ENCODE results near the gene COX8A. TPM values are rescaled to one million over a fixed set of nuclear protein-coding genes. Genes with fewer than 3 reads are reported as not detected.

The COX8A gene
- total RNA-seq, 1 experiment from 2014 or later: 325 TPM

DNA sequence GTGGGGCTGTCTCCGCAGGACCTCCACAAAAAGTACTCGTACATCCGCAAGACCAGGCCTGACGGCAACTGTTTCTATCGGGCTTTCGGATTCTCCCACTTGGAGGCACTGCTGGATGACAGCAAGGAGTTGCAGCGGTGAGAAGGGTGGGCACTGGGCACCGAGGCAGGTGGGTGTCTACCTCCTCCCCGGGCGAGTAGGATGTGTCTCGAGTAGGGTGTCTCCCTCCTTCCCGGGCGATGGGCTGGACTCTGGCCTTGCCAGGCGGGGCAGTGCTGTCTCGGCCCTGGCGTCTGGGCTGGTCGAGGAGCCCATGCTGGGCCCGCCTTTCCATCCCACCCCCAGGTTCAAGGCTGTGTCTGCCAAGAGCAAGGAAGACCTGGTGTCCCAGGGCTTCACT is 22.1 kb downstream of the COX8A start:
- H3K9me3 Mint-ChIP-seq (ENCODE audit: low read depth, unreplicated experiment): no peaks in the 10 kb centered on the region
- CTCF ChIA-PET: no interaction called here
- no peaks in the 10 kb centered on the region for H3K27me3 Mint-ChIP-seq (ENCODE audit: unreplicated experiment)
- TF ChIP-seq, protein P1, sequence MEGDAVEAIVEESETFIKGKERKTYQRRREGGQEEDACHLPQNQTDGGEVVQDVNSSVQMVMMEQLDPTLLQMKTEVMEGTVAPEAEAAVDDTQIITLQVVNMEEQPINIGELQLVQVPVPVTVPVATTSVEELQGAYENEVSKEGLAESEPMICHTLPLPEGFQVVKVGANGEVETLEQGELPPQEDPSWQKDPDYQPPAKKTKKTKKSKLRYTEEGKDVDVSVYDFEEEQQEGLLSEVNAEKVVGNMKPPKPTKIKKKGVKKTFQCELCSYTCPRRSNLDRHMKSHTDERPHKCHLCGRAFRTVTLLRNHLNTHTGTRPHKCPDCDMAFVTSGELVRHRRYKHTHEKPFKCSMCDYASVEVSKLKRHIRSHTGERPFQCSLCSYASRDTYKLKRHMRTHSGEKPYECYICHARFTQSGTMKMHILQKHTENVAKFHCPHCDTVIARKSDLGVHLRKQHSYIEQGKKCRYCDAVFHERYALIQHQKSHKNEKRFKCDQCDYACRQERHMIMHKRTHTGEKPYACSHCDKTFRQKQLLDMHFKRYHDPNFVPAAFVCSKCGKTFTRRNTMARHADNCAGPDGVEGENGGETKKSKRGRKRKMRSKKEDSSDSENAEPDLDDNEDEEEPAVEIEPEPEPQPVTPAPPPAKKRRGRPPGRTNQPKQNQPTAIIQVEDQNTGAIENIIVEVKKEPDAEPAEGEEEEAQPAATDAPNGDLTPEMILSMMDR (IDR thresholded peaks at IDR 0.05; ENCODE audit: unreplicated experiment): no peak
- DNase-seq: no peak
- peaks cover 51% of the 10 kb centered on the region for H3K36me3 Mint-ChIP-seq (ENCODE audit: insufficient read depth, unreplicated experiment)
- H3K27ac Mint-ChIP-seq (ENCODE audit: unreplicated experiment): no peak overlapping the region
- H3K4me1 Mint-ChIP-seq (ENCODE audit: low read depth, unreplicated experiment): no peaks in the 10 kb centered on the region
- H3K4me3 Mint-ChIP-seq (ENCODE audit: low read depth, unreplicated experiment): no peak overlapping the region
- intact Hi-C loops (cut with micrococcal nuclease; ENCODE audit: unreplicated experiment): no loop called here
- no TSS peak for BruUV-seq (replicated peaks)

DNA sequence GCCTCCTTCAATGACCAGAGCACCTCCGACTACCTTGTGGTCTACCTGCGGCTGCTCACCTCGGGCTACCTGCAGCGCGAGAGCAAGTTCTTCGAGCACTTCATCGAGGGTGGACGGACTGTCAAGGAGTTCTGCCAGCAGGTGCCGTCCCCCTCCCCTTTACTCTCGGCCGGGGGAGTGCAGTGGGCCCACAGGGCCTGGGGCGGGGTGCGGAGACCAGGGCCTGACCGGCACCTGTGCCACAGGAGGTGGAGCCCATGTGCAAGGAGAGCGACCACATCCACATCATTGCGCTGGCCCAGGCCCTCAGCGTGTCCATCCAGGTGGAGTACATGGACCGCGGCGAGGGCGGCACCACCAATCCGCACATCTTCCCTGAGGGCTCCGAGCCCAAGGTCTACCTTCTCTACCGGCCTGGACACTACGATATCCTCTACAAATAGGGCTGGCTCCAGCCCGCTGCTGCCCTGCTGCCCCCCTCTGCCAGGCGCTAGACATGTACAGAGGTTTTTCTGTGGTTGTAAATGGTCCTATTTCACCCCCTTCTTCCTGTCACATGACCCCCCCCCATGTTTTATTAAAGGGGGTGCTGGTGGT is 22.8 kb downstream of the COX8A start:
- Mint-ChIP-seq H3K27ac (ENCODE audit: unreplicated experiment) (no peak overlapping the region), H3K27me3 (ENCODE audit: unreplicated experiment) (no peaks in the 10 kb centered on the region), H3K4me3 (ENCODE audit: low read depth, unreplicated experiment) (no peak overlapping the region), H3K9me3 (ENCODE audit: low read depth, unreplicated experiment) (no peaks in the 10 kb centered on the region), H3K36me3 (ENCODE audit: insufficient read depth, unreplicated experiment) (peaks cover 51% of the 10 kb centered on the region), H3K4me1 (ENCODE audit: low read depth, unreplicated experiment) (no peaks in the 10 kb centered on the region)
- BruUV-seq (replicated peaks): TSS peak; percentile 68
- TF ChIP-seq, protein P1 (IDR thresholded peaks at IDR 0.05; ENCODE audit: unreplicated experiment): no peak
- CTCF ChIA-PET: no interaction called here
- intact Hi-C loops (cut with micrococcal nuclease; ENCODE audit: unreplicated experiment): no loop called here
- DNase-seq: no peak

DNA sequence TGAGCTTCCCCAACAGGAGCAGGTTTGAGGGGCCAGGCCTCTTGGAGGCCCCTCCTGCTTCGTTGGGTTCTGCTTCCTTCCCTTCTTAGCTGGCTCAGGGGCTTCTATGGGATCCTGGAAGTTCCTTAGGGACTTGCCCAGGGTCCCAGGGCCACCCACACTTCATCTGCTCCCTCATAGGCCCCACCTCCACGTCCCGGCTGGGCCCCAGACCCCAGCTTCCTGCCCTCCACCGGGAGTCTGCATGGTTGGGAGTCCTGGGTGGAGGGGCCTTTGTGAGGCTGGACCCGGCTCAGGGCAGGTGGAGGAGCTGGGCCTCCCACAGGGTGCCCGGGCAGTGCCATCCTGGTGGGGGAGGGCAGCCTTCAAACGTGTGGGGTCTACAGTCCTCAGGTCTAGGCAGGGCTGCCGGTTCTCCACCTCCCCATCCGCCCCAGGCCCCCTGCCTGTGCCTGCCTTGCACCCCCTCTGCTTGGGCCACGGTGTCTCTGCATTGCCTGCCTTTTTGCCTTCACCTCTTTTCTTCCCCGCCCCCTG is 23.4 kb downstream of the COX8A start:
- H3K36me3 Mint-ChIP-seq (ENCODE audit: insufficient read depth, unreplicated experiment): peaks cover 51% of the 10 kb centered on the region
- no peaks in the 10 kb centered on the region for H3K4me1 Mint-ChIP-seq (ENCODE audit: low read depth, unreplicated experiment)
- no peaks in the 10 kb centered on the region for H3K9me3 Mint-ChIP-seq (ENCODE audit: low read depth, unreplicated experiment)
- intact Hi-C loops (cut with micrococcal nuclease; ENCODE audit: unreplicated experiment): no loop called here
- CTCF ChIA-PET: no interaction called here
- no peak overlapping the region for H3K27ac Mint-ChIP-seq (ENCODE audit: unreplicated experiment)
- H3K27me3 Mint-ChIP-seq (ENCODE audit: unreplicated experiment): no peaks in the 10 kb centered on the region
- no peak for DNase-seq
- no peak overlapping the region for H3K4me3 Mint-ChIP-seq (ENCODE audit: low read depth, unreplicated experiment)
- TF ChIP-seq, protein P1 (IDR thresholded peaks at IDR 0.05; ENCODE audit: unreplicated experiment): no peak
- BruUV-seq (replicated peaks): no TSS peak

DNA sequence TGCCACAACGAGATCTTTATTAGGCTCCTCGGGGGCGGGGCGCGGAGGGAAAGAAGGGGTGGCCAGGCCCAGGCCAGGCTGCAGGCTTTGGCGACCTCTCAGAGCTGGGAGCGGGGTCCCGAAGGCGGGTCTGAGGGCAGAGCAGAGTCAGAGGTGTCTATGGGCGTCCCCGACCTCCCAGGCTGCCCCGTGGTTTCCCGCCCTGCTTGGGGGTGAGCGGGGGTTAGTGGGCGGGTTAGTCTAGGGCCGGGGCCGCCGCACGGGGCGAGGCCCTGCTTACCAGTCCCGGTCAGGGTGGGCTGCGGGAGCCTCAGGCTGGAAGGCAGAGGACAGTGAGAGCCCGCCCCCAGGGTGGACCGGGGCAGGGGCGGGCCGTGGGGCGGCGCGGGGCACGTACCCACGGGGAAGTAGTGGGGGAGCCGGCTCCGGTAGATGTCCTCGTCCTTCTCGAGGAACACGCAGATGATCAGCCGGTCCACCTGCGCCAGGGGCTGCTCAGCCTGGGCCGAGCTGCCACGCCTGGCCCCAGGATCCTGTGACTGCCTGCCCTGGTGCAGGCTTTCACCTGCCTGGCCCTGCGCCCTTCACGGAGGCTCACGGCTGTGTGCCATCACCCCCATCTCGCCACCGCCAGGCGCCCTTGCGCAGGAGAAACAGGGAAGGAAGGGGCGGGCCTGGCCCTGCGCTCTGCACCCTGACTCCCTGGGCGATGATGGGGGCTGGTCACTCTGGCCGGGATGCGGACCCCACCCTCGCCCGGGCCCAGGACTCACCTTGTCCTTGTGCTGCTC is 24.3 kb downstream of the COX8A start:
- BruUV-seq (replicated peaks): no TSS peak
- H3K4me1 Mint-ChIP-seq (ENCODE audit: low read depth, unreplicated experiment): peaks cover 3% of the 10 kb centered on the region
- H3K27ac Mint-ChIP-seq (ENCODE audit: unreplicated experiment): no peak overlapping the region
- H3K9me3 Mint-ChIP-seq (ENCODE audit: low read depth, unreplicated experiment): no peaks in the 10 kb centered on the region
- intact Hi-C loops (cut with micrococcal nuclease; ENCODE audit: unreplicated experiment): no loop called here
- H3K36me3 Mint-ChIP-seq (ENCODE audit: insufficient read depth, unreplicated experiment): peaks cover 50% of the 10 kb centered on the region
- H3K4me3 Mint-ChIP-seq (ENCODE audit: low read depth, unreplicated experiment): no peak overlapping the region
- no peaks in the 10 kb centered on the region for H3K27me3 Mint-ChIP-seq (ENCODE audit: unreplicated experiment)
- CTCF ChIA-PET: no interaction called here
- DNase-seq: no peak
- TF ChIP-seq, protein P1 (IDR thresholded peaks at IDR 0.05; ENCODE audit: unreplicated experiment): no peak

Data from Calu3 (cell line).